Left lung (tissue), 10 donors: ENCODE data around the gene HDAC4. TPM values are rescaled to one million over a fixed set of nuclear protein-coding genes. Genes with fewer than 3 reads are reported as not detected.

Experiments
- ATAC-seq: fragments of 200-7000 bp; cut with Tn5 transposase; one replicate; pipeline ENCODE4 v1.9.1; 2020; ENCODE audit warnings: moderate library complexity
- DNase-seq, 4 donors: peaks; one replicate each; pipeline ENCODE4 v3.0.0-alpha.2; 2013 to 2020
- H3K27ac ChIP-seq, 2 donors: fragments of 200-600 bp; sonication (generic) in 1 of 2; one replicate each; pipeline versions ENCODE4 v1.5.0 to v1.8.0; 2020 to 2021
- H3K27me3 ChIP-seq, 2 donors: fragments of 200-600 bp; sonication (generic) in 1 of 2; one replicate each; pipeline versions ENCODE4 v1.5.0 to v1.8.0; 2020 to 2021
- H3K36me3 ChIP-seq, 2 donors: fragments of 200-600 bp; sonication (generic) in 1 of 2; one replicate each; pipeline versions ENCODE4 v1.5.0 to v1.8.0; 2020 to 2021
- H3K4me1 ChIP-seq, 2 donors: fragments of 200-600 bp; one replicate each; pipeline ENCODE4 v1.8.0; 2021
- H3K4me3 ChIP-seq, 2 donors: fragments of 200-600 bp; sonication (generic) in 1 of 2; one replicate each; pipeline versions ENCODE4 v1.5.0 to v1.8.0; 2020 to 2021; ENCODE audit warnings: mild to moderate bottlenecking in 1 of 2
- H3K9me3 ChIP-seq, 2 donors: fragments of 200-600 bp; sonication (generic) in 1 of 2; one replicate each; pipeline versions ENCODE4 v1.5.0 to v1.8.0; 2020 to 2021
- CTCF ChIP-seq, 2 donors: fragments of 200-600 bp; sonication (generic) in 1 of 2; IDR thresholded peaks; one replicate each; pipeline versions ENCODE4 v1.5.0 to v1.8.0; 2021; ENCODE audit warnings: antibody characterized with exemption in 2 of 2
- intact Hi-C, 2 donors: fragments of 100-400 bp; cut with DNase I; formaldehyde crosslinking; loops; one replicate each; pipeline versions ENCODE4 v1.11.2 to v1.14.2; 2022
- polyA plus RNA-seq, 6 donors: library from polyadenylated mRNA; unstranded; fragments of 120-200 nt; gene quantifications; one replicate each; pipeline ENCODE4 v1.2.1, GENCODE V29; 2013; ENCODE audit not compliant: insufficient read length in 6 of 6
- total RNA-seq, 2 donors: library from RNA; stranded (reverse); fragmentation: NEBNext Ultra II Directional; extraction: Animal tissue kit (Norgen Biotek cat#: 25700); gene quantifications; one replicate each; pipeline ENCODE4 v1.2.1, GENCODE V29; 2021
- donor health status: DM: no; HTN: yes; CAD: no.
- donor health status: DM: no; HTN: no; CAD: no.

The HDAC4 gene
- total and polyA plus RNA-seq, 8 donors: 9.9 to 36.8 (median 12.8) TPM

GRCh38 chr2:239363946-239364637, 36.7 kb downstream of the HDAC4 start:
- H3K9me3 ChIP-seq: no peaks in the 10 kb centered on the region
- DNase-seq (no peak), ATAC-seq (no peak)
- no peaks in the 10 kb centered on the region for H3K36me3 ChIP-seq
- peaks cover 0 to under 1% of the 10 kb centered on the region in 2 donors for H3K4me1 ChIP-seq
- intact Hi-C loops: no loop called here
- no peak overlapping the region for H3K27ac ChIP-seq
- no peak for TF ChIP-seq CTCF (IDR thresholded peaks at IDR 0.05)
- no peak overlapping the region for H3K4me3 ChIP-seq
- no peaks in the 10 kb centered on the region for H3K27me3 ChIP-seq

DNA sequence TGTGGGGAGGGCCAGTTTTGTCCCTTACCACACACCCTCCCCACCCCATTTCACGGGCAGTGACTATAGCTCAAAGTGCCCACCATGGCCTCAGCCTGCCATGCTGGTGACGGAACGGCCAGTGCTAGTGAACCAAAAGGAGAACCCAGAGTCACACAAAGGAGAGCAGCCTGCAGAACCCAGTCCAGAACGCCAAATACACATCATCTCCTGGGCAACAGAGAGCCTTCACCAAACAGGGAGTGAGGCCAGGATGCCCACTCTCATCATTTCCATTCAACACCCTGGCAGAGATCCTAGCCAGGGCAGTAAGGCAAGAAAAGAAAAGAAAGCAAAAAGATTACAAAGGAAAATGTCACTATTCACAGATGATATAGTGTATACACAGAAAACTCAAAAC, 38.3 kb downstream of the HDAC4 start:
- no peaks in the 10 kb centered on the region for H3K4me1 ChIP-seq
- no peaks in the 10 kb centered on the region for H3K9me3 ChIP-seq
- ATAC-seq (no peak), DNase-seq (no peak)
- H3K36me3 ChIP-seq: no peaks in the 10 kb centered on the region
- no peak overlapping the region for H3K4me3 ChIP-seq
- TF ChIP-seq CTCF (IDR thresholded peaks at IDR 0.05): no peak
- no peak overlapping the region for H3K27ac ChIP-seq
- no peaks in the 10 kb centered on the region for H3K27me3 ChIP-seq
- intact Hi-C loops: no loop called here

GRCh38 chr2:239361311-239361642, 39.5 kb downstream of the HDAC4 start:
- H3K4me3 ChIP-seq: no peak overlapping the region
- H3K27ac ChIP-seq: no peak overlapping the region
- DNase-seq (no peak), ATAC-seq (no peak)
- TF ChIP-seq CTCF (IDR thresholded peaks at IDR 0.05): peak in 1 of 2 donors; percentile 13
- H3K9me3 ChIP-seq: no peaks in the 10 kb centered on the region
- no peaks in the 10 kb centered on the region for H3K4me1 ChIP-seq
- H3K36me3 ChIP-seq: no peaks in the 10 kb centered on the region
- intact Hi-C loops: no loop called here
- H3K27me3 ChIP-seq: no peaks in the 10 kb centered on the region

DNA sequence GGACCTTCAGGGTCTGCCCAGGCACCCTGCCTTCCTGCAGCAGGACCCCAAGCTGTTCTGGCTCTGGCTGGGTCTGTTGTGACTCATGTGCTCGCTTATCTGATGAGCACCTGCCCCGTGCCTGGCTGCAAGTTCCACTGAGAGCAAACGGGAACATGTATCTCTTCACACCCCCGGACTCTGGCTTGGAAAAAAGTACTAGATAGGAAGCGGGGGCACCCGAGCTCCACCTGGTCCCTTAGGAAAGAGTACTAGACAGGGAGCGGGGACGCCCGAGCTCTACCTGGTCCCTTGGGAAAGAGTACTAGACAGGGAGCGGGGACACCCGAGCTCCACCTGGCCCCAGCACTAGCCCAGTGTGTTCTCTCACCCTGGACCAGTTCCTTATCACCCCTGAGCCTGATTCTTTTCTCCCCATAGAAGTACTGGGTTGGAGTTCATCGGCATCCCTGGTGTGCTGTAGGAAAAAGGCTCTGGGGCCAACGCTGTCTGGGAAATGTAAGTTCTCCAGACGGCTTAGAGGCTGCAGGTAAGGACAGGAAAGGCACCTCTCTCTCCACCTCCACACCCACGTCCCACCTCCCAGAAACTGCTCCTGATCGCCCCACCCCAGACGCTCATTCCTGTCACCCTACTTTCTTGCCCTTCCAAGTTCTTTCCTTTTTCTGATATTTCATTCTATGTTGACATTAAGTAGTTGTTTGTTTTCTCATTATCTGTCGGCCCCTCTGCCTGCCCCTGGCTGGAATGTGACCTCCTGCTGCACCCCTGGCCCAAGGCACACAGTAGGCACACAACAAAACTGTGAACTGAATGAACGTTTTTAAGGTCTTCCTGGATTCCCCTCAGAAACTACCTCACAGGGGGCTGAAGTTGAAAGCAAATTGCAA, 40.2 kb downstream of the HDAC4 start:
- no peak for ATAC-seq
- H3K27ac ChIP-seq: no peak overlapping the region
- no peaks in the 10 kb centered on the region for H3K9me3 ChIP-seq
- H3K4me1 ChIP-seq: no peaks in the 10 kb centered on the region
- no peaks in the 10 kb centered on the region for H3K36me3 ChIP-seq
- intact Hi-C loops: no loop called here
- no peak overlapping the region for H3K4me3 ChIP-seq
- DNase-seq: no peak
- TF ChIP-seq CTCF (IDR thresholded peaks at IDR 0.05): no peak
- H3K27me3 ChIP-seq: no peaks in the 10 kb centered on the region

DNA sequence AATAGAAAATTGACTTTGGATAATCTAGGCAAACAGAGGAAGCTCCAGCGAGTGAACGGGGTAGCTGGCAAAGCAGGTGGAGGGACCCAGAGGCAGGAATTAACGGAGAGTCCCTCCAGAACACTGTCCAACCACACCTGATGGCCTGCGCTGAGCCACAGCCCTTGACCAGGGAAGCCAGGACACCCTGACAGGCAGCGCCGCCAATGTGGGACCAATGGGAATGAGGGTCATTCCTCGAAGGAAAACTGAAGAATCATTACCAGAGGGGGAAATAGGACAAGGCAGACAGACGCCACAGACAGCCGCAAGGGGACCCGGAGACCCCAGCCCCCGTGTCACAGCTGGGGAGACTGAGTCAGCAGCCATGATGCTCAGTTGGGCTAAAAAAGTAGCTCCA, 40.8 kb downstream of the HDAC4 start:
- Histone ChIP-seq H3K4me3 (no peak overlapping the region), H3K27me3 (no peaks in the 10 kb centered on the region), H3K9me3 (peaks cover 0 to 3% of the 10 kb centered on the region in 2 donors), H3K27ac (no peak overlapping the region), H3K36me3 (no peaks in the 10 kb centered on the region), H3K4me1 (peaks cover 0 to 3% of the 10 kb centered on the region in 2 donors)
- DNase-seq: no peak
- TF ChIP-seq CTCF (IDR thresholded peaks at IDR 0.05): no peak
- ATAC-seq: no peak
- intact Hi-C loops: no loop called here
